GM19025 (cell line): ENCODE results near the gene DDX41.
"Not testable (repeated sequence)": the region's sequence is repeated elsewhere in the genome, so short reads cannot be mapped to it uniquely, and the experiment has no call there.

Experiments used
- ATAC-seq: cut with Tn5 transposase; IDR thresholded peaks from one replicate; pipeline ENCODE4 v1.9.1; 2021; ENCODE audit warnings: mild to moderate bottlenecking, low read depth, moderate library complexity; ENCODE audit not compliant: unreplicated experiment

Gene DDX41

DNA sequence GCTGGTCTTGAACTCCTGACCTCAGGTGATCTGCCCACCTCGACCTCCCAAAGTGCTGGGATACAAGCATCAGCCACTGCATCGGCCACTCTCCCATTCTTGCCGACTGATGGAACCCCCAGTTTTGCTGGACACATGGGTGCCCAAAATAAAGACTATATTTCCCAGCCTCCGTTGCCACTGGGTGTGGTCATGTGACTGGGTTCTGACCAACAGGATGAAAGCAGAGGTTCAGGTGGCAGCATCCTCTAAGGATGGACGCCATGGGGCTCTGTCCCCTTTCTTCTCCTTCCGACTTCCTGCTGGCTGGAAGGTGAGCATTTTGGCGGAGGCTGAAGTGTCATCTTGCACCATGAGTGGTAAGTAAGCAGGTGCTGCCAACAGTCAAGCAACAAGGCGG is 29.6 kb downstream of the DDX41 start:
- ATAC-seq: no peak

- no peak for ATAC-seq
These were observed 30.5 kb downstream of the DDX41 start for GRCh38 chr5:177486256-177486655.

- not testable (repeated sequence) for ATAC-seq
These were observed 31.0 kb downstream of the DDX41 start for GRCh38 chr5:177485753-177486152.

- ATAC-seq: no peak
These were observed 31.7 kb downstream of the DDX41 start for GRCh38 chr5:177484902-177485549.

GRCh38 chr5:177483994-177484901 is 32.5 kb downstream of the DDX41 start:
- no peak for ATAC-seq

DNA sequence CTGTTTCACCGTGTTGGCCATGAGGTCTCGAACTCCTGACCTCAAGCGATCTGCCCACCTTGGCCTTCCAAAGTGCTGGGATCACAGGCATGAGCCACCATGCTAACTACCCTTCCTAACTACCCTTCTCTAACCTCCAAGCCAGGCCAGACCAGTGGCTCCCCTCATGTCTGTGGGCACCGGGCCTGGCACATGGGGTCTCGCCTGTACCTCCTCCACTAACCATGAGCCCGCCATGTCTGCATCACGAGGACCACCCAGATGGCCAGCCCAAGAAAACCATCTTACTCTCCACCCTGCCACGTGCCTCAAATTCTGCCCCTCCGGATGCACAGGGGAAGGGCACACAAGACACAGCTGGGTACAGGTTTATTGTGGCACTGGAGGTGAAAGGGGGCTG is 33.7 kb downstream of the DDX41 start:
- no peak for ATAC-seq

DNA sequence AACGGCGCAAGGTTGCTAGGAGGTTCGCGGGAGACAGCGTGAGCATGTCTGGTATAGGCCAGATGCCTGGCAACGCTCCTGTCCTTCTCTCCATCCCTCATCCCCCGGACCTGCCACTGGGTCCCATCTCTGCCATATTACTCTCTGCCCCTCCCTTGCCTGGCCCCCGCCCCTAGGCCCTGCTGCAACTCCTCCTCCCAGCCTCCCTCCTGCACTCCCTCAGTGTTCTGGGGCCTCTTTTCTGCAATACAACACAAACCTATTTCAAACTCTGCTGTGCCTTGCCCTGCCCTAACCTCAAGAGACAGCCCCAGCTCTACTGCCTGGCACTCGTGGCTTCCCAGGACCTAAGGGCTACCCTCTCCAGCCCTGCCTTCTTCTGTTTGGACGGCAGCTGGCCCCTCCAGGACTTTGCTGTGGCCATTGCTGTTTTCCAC is 34.4 kb downstream of the DDX41 start:
- ATAC-seq: no peak

DNA sequence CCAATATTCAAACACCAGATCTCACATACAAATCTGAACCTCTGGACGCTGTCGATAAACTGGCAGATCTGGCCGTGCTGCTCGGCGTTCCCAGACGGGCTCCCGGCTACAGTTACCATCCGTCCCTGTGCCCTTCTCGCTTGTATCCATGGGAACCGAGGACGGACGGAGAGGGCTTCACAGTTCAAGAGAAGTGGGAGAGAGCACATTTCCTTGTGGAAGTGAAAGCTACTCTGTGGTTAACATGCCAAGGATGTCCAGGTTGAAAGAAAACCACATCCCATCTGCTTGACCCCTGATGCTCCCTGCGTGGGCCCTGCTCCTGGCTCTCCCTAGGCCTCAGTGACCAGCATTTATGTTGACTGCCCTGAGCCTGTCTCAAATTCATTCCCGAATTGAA is 37.0 kb downstream of the DDX41 start:
- no peak for ATAC-seq

DNA sequence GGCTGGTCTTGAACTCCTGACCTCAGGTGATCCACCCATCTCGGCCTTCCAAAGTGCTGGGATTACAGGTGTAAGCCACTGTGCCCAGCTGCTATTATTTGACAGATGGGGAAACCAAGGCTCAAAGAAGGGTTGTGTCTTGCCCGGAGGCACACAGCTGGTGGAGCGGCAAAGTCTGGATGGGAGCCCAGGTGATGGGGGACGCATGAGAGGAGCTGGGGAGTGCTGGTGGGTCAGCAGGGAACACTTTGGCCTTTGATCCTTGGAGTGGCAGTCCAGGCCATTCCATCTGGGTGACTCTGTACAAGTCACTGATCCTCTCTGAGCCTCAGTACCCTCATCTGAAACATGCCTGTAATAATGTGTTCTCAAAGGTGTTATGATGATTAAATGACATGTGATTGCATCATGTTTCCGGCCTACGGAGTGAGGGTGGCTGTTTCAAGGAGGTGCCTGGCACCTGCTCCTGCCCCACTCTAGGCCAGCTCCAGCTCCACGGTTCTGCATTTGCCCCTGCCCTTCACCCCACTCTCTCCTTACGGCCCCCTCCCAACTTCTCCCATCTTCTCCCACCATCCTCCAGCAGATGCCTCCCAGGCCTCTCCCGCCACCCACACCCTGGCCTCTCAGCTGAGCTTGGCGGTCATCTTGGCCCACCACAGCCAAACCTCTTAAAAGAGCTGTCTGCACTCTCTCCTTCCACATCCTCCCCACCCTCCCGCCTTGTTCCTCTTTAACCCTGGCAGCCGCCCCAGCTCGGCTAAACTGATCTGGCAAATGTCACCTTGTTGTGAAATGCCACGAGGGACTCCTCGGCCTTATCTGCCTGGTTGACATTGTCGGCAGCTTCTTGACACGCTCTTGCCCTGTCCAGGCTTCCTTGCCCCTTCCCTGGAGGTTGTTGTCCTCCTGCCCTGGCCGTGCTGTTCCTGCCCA is 37.8 kb downstream of the DDX41 start:
- no peak for ATAC-seq

DNA sequence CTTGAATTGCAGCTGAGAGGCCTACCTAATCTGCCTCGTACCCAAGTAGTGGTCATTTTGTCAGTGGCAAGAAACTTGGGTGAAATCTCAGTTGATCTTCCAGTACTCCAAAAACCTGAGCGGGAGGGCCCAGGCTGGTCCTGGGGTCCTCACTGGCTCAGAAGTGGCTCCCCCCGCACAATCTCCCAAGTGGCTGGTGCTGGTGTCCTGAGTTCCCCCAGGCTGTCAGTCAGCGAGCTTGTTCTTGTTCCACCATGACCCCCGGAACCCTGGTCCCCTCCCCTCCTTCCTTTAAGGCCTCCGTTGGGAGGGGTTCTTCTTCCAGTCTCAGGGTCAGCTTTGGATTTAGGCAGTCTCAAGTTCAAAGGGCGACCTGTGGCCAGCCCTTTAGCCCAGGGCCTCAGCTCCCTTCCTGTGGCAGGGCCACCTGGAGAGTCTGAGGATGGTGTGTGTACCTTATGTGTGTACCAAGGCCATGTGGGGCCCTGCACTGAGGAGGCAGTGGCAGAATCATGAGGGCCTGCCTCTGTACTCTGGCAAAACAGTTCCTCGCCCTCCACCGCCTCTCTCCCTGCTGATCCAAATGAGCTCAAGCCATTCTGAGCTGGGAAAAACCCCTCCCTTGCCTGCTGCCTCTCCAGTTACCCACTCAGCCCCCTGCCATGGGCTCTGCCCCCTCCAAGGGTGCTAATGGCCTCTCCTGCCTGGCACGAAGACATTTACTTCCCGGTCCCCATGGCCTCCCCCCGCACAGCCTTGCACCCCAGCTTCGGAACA is 38.9 kb downstream of the DDX41 start:
- no peak for ATAC-seq

- no peak for ATAC-seq
These were observed 40.1 kb downstream of the DDX41 start for GRCh38 chr5:177476531-177477233.

- ATAC-seq: no peak
These were observed 41.0 kb downstream of the DDX41 start for GRCh38 chr5:177475563-177476427.

DNA sequence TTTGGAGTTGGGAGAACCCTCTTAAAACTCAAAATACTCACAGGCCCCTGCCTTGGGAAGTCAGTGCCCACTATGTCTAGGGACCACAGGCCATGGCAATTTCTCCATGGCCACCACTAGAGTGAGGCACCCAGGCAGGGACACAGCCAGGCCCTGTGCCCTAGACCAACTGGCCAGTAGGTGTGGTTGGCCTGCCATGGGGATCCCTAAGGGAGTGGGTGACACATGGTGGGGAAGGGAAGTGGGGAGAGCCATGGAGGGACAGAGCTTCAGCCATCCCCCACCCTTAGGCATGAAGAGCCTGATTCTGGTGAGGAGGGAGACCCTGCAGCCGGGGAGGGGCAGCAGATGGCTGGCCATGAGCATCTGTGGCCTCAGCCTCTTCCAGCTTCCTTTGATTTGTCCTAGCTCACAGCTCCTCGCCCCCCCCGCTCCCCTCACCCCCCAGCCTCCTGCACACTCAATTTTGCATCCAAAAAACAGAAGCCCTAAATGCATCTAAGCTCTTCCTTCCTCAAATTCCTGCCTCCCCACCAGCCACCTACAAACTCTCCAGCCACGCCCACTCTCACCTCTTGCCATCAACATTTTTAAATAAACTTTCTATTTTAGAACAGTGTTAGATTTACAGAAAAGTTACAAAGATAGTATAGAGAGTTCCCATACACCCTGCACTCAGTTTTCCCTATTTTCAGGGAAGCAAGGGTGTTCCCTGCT is 41.8 kb downstream of the DDX41 start:
- no peak for ATAC-seq

GRCh38 chr5:177474002-177474476 is 42.7 kb downstream of the DDX41 start:
- ATAC-seq: no peak

DNA sequence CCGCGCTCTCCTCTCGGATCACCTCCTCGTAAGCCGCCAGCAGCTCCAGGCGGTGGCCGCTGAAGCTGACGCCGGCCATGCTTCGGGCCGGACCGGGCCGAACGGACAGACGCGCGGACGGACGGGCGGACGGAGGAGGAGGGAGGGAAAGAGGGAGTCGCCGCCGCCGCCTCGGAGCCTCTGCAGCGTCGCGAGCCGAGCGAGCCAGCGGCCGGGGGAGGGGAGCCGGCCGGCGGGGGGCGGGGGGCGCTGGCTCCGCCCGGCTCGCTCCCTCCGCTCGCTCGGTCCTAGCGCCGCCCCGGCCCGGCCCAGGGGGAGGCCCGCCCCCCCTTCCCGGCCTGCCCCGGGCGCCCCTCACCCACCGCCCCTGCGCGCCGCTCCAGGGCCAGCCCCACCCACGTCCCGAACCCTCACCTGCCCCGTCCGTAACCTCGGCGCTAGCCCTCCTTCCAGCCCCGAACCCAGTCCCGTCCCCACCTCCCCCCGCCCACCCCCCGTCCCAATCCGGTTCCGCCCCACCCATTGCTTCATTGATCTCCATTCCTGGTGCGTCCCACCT is 43.2 kb downstream of the DDX41 start, which contains the start of gene DBN1:
Gene DBN1 (minus strand): TSS at position 192 of the 559 bp plus-strand sequence. CDS start 113 bp downstream, at position 79.
- ATAC-seq: peak; percentile 41

GRCh38 chr5:177472460-177473442 is 44.0 kb downstream of the DDX41 start:
- ATAC-seq: peak; percentile 43
